Measurements from ENCODE around the gene PPEF2.

The PPEF2 gene

GRCh38 chr4:75820197-75820596 is 82.1 kb downstream of the PPEF2 start:
- POLR2A ChIA-PET (ENCODE audit: low non-redundant PET) = no interaction called here
- CTCF ChIA-PET = no interaction called here
- TF ChIP-seq CTCF (conservative IDR thresholded peaks at IDR 0.05; ENCODE audit: low read depth) = no peak

GRCh38 chr4:75819121-75819520 is 83.1 kb downstream of the PPEF2 start:
- ChIA-PET CTCF (interaction anchor here (1.0 kb wide), 1 partner anchor 15 kb away, joined by 4 read pairs; no protein-coding TSS in a partner anchor), POLR2A (ENCODE audit: low non-redundant PET) (no interaction called here)
- TF ChIP-seq CTCF (conservative IDR thresholded peaks at IDR 0.05; ENCODE audit: low read depth) = no peak
- DNase-seq (ENCODE audit: low spot score) = no peak
- no peak overlapping the region for H3K27ac ChIP-seq

More at GRCh38 chr4:75820197-75820596, 82.1 kb downstream of the PPEF2 start:
- H3K27ac ChIP-seq = no peak overlapping the region
- DNase-seq (ENCODE audit: low spot score) = no peak

GRCh38 chr4:75817901-75818300 is 84.4 kb downstream of the PPEF2 start:
- no peak overlapping the region for H3K27ac ChIP-seq
- TF ChIP-seq CTCF (conservative IDR thresholded peaks at IDR 0.05; ENCODE audit: low read depth) = no peak
- ChIA-PET POLR2A (ENCODE audit: low non-redundant PET) (no interaction called here), CTCF (no interaction called here)
- DNase-seq (ENCODE audit: low spot score) = no peak
